Stimulated activated CD4-positive, alpha-beta T cell treated with anti-CD3 and anti-CD28 coated beads, Interleukin-1b, Interleukin-23, amount 100 ng/mL, for 48 hours (primary cell): Measurements from ENCODE around the gene OTUD7B.
A peak's percentile ranks its signal among the peaks of the same experiment; 100 is the strongest.
"Not testable (repeated sequence)": the region's sequence is repeated elsewhere in the genome, so short reads cannot be mapped to it uniquely, and the experiment has no call there.

Source experiments
- DNase-seq: peaks from one replicate; pipeline ENCODE4 v3.0.0-alpha.2; 2020

OTUD7B gene

DNA sequence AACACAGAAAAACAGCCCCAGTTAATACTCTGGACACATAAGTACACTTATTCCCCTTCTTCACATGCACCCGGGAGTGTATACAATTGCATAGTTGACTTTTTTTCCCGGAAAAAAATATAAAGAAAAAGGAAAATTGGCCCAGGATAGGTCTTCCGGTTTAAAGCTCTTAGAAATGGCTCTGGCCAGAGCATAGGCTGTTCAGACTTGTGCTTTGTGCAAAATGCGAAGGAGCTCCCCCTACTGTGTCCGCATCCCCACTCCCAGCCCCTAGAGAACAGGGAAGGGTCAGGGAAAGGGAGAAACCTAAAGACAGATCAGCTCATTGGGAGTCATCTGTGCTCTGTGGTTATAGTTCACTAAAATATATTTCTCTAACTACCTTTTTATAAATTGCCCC is 68.3 kb downstream of the OTUD7B start:
- no peak for DNase-seq

DNA sequence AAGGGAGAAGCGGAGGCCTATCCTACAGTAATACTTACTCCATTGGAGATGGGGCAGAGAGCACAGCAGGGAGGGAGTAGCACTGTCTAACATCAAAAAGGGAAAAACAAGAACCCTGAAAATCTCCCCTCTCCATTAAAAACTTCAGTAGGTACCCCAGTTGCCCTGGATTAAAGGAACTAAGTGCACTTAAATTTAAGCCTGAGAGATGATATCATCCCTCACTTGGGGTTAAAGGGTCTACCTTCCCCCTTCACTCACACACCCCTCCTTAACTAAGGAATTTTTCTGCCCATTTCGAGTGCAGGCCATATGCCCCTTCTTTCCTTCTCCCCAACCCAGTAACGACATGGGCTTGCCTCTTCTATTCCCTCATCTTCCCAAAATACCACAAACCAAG is 70.1 kb downstream of the OTUD7B start:
- no peak for DNase-seq

DNA sequence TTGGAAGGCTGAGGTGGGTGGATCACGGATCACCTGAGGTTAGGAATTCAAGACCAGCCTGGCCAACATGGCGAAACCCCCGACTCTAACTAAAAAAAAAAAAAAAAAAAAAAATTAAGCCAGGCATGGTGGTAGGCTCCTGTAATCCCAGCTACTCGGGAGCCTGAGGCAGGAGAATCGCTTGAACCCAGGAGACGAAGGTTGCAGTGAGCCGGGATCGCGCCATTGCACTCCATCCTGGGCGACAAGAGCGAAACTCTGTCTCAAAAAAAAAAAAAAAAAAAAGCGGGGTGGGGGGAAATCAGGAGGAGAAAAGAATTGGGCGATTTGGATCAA is 71.9 kb downstream of the OTUD7B start:
- not testable (repeated sequence) for DNase-seq

DNA sequence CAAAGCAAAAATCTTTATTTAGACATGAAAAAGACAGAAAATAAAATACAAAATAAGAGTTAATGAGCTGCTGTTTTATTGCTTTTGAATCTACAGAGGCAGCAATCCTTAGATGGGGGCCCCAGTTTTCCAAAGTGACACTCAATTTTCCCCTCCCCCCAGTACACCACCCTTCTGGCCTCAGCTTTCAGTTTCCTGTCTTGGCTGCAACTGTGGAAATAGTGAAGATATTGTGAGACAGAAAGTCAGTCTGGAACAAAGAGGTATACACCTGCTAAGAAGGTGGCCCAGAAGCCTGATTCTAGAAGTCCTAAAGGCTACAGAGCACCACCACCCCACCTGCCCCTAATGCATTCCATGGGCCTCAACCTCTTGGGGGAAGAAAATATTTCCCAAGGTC is 72.8 kb downstream of the OTUD7B start:
- no peak for DNase-seq

DNA sequence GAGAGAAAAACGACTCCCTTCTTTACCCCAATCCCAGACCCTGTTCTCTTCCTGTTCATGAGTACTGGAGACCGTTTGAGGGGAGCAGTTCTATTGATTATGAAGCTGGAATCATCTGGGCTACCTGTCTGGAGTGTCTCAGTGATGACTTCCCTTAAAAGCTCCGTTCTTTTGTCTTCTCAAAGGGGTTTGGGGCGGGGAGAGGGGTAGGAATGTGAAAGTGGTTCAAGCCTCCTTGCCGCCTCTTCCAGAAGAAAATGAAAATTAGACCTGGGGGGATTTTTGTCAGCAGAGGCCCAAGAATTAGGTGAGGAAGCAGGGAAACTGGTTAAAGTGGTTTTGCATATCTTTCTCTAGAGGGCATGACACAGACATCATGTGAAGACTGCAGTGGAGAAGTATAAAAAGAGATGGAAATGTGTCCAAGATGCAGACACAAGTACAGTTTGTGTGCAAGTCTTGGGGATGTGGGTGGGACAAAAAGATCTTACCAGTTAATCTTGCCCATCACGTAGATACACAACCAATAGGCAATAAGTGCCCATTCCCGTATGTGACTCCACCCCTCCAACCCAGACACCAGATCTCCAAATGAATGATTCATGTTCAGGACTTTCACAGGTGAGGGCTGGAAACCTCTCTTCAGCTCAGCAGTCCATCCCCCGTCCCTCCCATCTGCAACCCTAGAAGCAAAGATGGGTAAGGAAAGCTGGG is 73.4 kb downstream of the OTUD7B start:
- DNase-seq: no peak

DNA sequence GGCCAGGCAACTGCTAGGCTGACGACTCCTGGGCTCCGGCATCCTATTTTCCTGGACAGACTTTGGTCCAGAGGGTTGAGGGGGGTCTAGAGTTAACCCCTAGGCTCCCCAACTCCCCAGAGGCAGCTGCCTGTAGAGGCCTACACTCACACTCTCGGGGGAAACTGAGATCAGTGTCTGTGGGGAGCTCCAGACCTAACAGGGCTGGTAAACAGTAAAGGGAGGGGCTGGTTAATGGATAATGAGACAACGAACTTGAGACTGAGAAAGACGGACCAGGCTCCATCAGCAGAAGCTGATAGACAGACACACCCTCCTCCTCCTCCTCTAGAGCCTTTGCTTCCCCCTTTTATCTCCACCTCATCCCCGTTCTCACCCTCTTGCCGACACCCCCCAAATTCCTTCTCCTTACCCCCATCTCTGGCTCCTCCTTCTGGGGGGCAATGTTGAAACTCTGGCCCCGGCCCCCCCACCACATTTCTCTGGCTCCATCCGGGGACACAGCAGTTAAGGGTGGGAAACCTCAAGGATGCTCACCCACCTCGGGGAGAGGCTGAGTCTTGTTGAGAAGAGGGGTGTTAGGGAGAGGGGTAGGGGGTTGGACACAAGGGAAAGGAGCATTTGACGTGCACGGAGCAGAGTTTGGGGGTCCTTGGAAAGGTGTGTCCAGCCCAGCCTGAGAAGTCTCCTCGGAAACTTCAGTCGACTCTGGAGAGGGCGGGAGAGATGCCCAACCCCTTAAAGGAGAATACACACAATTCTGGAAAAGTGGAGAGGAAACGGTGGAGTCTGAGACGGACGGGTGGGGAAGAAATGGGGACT is 74.1 kb downstream of the OTUD7B start, which contains the start of gene MTMR11:
Gene MTMR11 (minus strand): TSS at position 710 of the 822 bp plus-strand sequence. CDS start 232 bp downstream, at position 478.
- no peak for DNase-seq

DNA sequence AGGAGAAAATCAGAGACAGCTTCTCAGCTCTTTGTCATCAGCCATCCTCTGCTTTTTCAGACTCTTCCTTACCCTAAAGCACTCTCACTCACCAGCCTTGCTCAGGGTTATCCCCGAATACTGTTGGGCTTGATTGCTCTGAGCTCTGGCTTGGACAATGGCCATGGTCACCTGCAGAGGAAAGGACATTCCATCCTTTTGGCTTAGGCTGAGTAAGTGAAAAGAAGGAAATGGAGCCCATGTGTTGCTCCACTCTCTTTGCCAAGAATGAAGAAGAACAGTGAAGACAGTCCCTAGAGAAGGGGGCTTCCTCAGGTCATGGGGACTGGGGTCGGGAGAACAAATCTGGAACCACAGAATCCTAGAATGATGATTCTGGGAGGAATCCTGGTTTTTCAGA is 76.2 kb downstream of the OTUD7B start:
- no peak for DNase-seq

DNA sequence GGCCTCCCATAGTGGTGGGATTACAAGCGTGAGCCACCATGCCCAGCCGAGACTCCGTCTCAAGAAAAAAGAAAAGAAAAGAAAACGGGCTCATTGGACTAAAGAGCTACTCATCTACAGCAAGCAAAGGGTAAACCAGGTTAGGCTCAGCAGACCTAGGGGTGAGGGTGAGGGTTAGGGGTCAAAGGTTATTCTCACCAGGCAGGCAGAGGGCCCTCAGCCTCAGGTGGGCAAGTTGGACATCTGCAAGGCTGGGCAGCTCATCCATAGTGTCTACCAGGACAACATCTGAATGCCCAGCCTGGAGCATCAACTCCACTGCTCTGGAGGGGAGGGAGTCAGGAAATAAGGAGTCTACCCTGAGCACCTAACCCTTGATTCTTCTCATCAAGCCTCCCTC is 77.3 kb downstream of the OTUD7B start:
- DNase-seq: no peak

DNA sequence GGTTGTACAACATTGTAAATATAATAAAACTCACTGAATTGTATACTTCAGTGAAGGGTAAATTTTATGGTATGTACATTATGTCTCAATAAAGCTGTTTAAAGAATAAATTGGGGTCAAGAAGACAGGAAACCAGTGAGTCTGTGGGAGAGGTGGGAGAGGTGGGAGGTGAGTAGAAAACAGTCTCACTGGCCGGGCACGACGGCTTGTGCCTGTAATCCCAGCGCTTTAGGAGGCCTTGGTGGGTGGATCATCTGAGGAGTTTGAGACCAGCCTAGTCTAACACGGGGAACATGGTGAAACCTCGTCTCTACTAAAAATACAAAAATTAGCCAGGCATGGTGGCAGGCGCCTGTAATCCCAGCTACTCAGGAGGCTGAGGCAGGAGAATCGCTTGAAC is 78.1 kb downstream of the OTUD7B start:
- DNase-seq: no peak

DNA sequence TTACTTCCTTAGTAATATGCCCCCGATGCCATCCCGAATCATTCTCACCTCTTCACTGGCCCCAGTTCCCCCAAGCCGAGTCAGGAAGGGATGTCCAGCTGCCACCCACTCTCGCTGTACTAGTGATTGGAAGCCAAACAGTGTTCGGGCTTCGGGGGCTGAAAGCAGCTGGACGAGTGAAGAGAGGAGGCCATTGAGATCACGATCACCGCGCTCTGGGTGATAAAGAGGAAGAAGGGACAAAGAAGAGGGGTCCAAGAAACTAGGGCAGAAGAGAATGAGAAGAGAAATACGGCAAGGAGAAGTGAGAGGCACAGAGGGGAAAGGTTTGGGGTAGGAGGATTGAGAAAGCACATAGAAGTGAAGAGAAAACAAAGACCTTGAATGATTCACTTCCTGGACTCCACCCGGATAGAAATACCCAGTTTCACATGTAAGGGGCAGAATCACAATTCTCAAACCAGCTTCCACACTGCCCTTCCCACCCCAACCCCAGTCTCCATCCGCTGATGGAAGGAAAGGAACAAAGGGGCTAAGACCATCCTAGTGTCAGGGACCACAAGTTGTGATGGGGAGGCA is 79.2 kb downstream of the OTUD7B start:
- no peak for DNase-seq

DNA sequence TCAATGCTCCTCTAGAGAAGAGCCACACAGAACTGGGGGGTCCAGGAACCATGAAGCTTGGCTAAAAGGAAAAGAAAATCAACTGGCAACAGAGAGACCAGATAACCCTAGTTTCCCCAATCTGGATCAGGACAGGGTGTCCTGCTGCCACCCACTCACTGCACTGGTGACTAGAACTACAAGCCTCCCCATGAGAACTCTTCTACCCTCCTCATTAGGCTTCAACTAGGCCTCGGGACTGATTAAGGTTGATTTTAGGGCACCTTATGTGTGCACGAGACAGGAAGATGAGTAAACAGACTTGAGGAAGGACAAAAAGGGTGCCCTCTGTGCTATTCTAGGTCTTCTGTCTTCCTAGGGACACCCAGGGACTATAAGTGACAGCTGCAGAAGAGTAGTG is 80.7 kb downstream of the OTUD7B start:
- DNase-seq: no peak

DNA sequence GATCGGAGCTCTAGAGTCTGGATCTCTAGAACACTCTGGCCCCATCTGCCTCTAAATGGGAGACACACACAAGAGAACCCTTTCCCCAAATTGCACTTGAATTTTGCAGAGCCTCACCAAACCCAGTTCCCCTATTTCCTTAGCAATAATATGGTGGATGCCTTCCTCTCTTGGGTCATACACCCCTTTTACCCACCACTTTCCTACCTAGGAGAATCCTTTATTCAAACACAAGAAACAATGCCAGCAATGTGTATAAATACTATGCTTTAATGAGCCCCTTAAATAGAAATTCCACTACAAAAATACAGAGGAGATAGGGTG is 82.2 kb downstream of the OTUD7B start:
- no peak for DNase-seq

DNA sequence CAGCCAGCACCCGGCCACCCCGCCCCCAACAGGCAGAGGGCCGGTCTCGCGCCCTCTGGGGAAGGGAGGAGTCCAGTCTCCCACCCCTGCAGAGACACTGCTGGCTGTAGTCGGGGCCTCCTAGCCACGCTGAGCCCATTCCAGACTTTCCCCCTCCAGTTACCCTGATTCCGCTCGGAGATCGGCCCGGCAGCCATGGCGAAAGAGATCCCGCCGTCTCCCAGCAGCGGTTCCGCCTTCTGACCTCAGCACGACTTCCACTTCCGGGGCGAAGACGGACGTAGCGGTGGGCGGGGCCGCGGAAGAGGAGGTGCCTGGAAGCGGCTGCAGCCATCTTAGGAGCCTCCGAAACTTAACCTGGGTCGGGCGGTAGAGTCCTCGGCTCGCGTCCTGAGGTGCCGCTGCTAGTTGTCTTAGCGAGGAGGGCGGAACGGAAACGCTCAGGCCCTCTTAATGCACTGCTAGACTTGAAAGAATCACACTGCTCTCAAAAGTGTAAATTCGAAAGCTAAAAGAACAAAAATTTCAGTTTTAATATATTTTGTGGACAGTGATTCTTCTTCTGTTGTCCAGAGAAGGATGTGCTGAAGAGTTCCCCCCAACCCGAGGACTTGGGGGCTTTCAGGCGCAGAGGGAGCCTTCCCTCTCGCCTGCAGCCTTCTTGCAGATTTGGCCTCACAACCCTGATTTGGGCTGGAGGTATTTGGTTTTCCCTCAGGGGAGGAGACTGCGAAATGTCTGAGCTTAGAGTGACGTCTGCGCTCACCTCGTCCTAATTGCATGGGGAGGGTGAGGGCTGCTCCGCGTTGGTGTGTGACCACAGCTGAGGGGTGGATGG is 82.7 kb downstream of the OTUD7B start, which contains the start of gene SF3B4:
Gene SF3B4 (minus strand): TSS at position 241 of the 838 bp plus-strand sequence. CDS start 44 bp downstream, at position 197.
- DNase-seq: peak; percentile 95

DNA sequence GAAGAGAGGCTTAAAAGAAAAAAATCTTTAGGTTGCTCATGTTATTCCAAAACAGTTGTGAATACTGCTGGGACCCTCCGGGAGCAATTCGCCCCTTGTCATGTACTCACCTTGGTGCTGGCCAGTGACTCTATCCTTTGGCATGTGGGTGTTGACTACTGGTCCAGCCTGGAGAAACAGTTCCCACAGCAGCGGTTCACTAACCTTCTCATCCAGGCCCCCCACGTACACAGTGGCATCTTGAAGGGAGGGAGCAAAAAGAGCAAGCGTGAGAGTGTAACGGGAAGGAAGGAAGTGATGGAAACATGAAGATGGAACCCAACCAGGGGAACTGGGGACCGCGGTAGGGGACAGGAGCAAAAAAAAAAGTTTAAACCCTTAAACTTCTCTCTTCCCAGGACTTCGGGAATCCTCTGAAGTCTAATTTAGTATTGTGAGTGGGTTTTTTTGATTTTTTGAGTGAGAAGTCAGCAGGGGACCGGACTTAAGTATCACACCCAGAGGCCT is 83.4 kb downstream of the OTUD7B start:
- no peak for DNase-seq

DNA sequence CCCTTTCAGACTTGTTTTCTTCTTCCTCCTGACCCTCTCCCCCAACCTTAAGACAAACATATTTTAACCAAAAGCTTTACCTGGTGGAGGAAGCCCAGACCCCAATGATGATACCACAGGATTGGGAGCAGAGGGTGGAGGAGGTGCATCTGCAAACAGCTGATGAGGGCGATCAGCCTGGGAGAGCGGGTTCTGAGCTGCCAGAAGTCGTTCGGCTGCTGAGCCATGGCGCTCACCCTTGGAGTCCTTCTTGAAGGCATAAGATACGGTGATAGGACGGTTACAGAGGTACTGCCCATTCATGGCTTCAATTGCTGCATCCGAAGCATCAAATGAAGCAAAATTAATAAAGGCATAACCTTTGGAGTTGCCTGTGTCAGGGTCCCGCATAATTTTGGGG is 84.2 kb downstream of the OTUD7B start:
- no peak for DNase-seq

DNA sequence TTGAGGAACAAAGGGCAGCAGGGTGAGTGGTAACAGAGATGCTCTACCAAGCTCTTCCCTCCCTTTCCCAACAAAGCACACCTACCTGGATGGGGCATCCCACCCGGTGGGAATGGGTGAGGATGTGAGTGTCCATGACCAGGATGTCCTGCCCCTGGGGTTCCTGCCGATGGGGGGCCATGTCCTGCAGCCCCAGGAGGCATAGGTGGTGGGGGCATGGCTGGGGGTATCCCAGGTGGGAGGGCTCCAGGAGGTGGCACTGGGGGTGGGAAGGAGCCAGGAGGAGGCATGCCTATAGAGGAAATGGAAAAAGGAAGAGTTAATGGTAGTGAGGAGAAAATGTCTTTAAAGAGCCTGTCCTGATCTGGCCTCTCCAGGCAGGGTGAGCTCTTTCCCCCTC is 84.8 kb downstream of the OTUD7B start:
- no peak for DNase-seq

DNA sequence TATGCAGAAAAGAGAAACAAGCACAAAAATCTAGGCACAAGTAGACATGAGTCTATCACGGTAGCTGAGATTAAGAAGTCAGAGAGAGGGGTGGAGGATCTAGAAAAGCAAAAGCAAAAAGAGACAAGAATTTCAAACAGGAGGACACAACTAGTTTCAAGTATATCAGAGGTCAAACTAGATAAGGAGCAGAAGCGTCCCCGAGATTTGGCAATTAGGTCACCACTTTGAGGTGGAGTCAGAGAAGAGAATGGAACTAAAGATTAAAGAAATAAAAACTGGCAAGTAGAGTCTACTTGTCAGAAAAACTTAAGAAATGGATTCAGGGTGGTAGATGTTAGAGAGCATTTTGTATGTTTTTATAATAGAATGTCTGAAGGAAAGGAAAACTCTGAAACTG is 85.2 kb downstream of the OTUD7B start:
- DNase-seq: no peak

DNA sequence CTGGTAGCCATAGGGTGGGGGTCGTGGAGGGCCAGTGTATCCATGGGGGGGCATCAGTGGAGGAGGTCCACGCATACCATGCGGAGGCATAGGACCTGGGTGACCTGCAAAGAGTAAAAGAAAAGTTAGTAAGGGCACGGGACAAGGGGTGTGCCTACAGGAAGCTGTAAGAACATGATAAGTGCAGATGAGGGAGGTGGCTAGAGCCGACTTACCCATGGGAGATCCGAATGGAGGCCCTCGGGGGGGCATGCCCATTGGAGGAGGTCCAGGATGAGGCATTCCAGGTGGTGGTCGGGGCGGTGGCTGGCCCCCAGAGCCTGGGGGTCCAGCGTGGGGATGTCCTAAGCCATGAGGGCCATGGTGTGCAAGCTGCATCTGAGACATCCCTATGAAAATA is 86.9 kb downstream of the OTUD7B start:
- no peak for DNase-seq

DNA sequence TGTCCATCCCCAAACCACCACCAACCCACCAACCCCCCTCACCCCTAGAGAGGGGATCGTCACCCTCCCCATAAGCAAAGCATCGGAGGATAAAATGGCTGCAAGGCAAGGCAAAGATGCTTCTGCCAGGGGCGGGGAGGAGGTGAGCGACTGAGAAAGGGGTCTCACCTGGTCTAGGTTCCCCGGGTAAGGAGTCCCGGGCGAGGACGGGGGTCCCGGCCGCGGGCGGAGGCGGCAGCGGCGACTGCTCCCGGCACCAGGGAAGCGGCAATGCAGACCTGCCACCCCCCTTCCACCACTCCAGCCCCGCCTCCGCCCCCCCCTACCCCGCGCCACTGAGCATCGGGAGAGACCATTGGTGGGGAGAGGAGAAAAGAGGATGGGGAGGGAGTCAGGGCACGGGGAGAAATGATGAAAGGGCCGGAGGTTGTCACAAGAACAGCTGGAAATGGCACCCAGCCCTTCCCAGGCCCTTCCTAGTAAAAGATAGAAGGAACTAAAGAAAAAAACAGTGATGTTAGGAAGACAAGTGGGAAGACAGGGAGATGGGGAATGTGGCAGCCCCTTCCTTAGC is 92.9 kb downstream of the OTUD7B start, which contains the start of gene SV2A:
Gene SV2A (minus strand): TSS at position 274 of the 574 bp plus-strand sequence. CDS start 4,004 bp downstream, outside the sequence.
- peak; percentile 45 for DNase-seq

DNA sequence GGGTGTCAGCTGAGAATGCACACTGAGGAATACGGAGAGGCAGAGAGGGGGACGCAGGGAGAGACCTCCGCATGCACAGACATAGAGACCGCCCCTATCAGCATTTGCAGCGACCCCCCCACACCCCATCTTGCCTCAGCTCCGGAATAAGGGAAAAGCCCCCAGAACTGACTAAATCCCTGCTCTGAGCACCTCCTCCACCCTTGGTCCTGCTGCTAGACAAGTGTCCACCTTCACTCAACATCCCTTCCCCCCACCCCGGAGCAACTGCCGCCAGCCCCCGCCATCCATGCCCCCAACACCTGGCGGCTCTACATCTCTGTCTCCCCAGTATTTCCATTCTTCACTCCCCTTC is 93.7 kb downstream of the OTUD7B start:
- DNase-seq: no peak

DNA sequence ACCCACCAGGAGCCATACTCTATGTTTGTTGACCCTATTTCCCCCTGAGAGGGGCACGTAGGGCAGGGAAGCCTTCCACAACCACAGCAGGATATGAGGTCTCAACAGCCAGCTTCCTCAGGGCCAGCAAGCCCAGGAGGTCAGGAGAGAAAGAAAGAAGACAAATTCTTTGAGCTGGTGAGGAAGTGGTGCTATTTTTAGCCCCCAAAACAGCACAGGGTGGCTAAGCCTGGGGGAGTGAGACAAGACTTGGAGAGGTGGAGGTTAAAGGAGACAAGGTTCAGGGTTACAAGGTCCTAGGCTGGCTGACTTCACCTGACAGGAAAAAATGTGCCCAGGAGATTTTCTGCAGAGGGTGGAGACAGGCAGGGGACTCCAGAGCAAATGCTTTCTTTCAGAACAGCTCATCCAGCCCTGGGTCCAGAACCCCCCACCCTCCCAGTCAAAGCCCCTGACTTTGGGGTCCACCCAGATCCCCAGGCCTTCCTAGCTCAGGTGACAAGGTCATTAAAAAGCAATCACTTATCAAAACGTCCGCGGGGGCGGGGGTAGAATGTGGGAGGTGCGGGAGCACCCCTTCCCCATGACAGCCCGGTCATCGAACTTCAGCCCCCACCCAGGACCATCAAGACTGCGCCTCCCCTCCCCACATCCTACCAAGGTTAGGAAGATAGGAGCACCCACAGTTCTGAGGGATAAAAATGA is 94.2 kb downstream of the OTUD7B start:
- no peak for DNase-seq
